Left kidney (tissue), 2 donors: Measurements from ENCODE around the gene SEMA5A. TPM values are rescaled to one million over a fixed set of nuclear protein-coding genes. Genes with fewer than 3 reads are reported as not detected.

ENCODE experiments used
- DNase-seq: peaks from one replicate; pipeline ENCODE4 v3.0.0-alpha.2; 2013
- polyA plus RNA-seq: library from polyadenylated mRNA; unstranded; fragments of 120-200 nt; gene quantifications from one replicate; pipeline ENCODE4 v1.2.1, GENCODE V29; 2013; ENCODE audit not compliant: insufficient read length

SEMA5A gene
- polyA plus RNA-seq, 1 donor, result 46.3 TPM

GRCh38 chr5:9444346-9444745, 101.5 kb downstream of the SEMA5A start:
- DNase-seq, result no peak

- no peak for DNase-seq
These were observed 104.3 kb downstream of the SEMA5A start for GRCh38 chr5:9441610-9442009.

- DNase-seq, result no peak
These were observed 105.4 kb downstream of the SEMA5A start for GRCh38 chr5:9440517-9440916.

GRCh38 chr5:9439531-9440292, 106.2 kb downstream of the SEMA5A start:
- DNase-seq, result no peak

GRCh38 chr5:9438596-9439354, 107.1 kb downstream of the SEMA5A start:
- no peak for DNase-seq

GRCh38 chr5:9437741-9438240, 108.1 kb downstream of the SEMA5A start:
- no peak for DNase-seq

- DNase-seq, result no peak
These were observed 114.2 kb downstream of the SEMA5A start for GRCh38 chr5:9431496-9432258.

- no peak for DNase-seq
These were observed 114.8 kb downstream of the SEMA5A start for GRCh38 chr5:9431151-9431495.

GRCh38 chr5:9430306-9430705, 115.6 kb downstream of the SEMA5A start:
- DNase-seq, result no peak

- no peak for DNase-seq
These were observed 116.1 kb downstream of the SEMA5A start for GRCh38 chr5:9429691-9430215.

- DNase-seq, result no peak
These were observed 117.6 kb downstream of the SEMA5A start for GRCh38 chr5:9428272-9428671.

GRCh38 chr5:9425710-9426109, 120.2 kb downstream of the SEMA5A start:
- DNase-seq, result no peak

GRCh38 chr5:9423571-9423970, 122.3 kb downstream of the SEMA5A start:
- no peak for DNase-seq

GRCh38 chr5:9421884-9422283, 124.0 kb downstream of the SEMA5A start:
- no peak for DNase-seq

GRCh38 chr5:9419794-9420193, 126.1 kb downstream of the SEMA5A start:
- no peak for DNase-seq

GRCh38 chr5:9415566-9415965, 130.3 kb downstream of the SEMA5A start:
- no peak for DNase-seq

GRCh38 chr5:9415091-9415490, 130.8 kb downstream of the SEMA5A start:
- DNase-seq, result no peak

GRCh38 chr5:9411142-9411541, 134.7 kb downstream of the SEMA5A start:
- no peak for DNase-seq

GRCh38 chr5:9409413-9409960, 136.4 kb downstream of the SEMA5A start:
- peak; percentile 20 for DNase-seq

- no peak for DNase-seq
These were observed 136.9 kb downstream of the SEMA5A start for GRCh38 chr5:9408964-9409363.

GRCh38 chr5:9405196-9405754, 140.6 kb downstream of the SEMA5A start:
- no peak for DNase-seq
